ENCODE results near the gene ERICH2.

ERICH2 gene

DNA sequence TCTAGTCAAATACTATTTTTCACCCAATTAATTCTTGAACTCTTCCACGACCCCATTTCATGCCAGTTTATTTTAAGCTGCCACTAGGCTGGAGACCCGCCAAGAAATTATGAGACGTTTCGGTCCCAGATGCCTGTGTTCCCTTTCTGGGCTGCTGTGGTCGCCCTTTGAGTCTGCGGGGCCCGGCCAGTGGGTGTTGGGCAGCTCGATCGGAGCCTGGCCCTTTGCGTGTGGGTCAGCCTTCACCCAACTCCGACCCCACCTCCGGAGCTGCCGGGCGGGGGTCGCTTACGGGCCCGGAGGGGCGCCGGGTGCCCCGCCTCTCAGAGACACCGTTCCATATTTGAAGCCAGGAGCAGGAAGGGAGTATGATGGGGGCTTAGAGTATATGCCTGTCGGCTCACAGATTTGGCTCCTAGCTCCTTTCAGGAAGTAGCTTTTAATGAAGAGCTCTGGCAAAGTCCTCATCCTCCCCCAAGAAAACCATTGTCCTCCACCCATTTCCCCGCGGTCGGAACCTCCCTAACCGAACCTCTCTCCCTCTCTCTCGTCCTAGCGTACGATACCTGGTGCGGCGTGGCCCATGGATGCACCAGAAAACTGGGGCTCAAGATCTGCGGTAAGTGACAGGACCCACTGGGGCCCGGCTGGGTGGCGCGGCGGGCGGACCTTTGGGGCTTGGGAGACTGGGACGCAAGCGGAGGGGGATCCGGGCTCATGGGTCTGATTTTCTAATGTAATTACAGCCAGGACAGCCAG is 51.5 kb downstream of the ERICH2 start:
- Histone ChIP-seq H3K9me2 (replicated peaks; ENCODE audit: insufficient read depth, low read length) (no peaks in the 10 kb centered on the region), H3K4me3 (ENCODE audit: low read length) (no peak overlapping the region), H3K79me2 (ENCODE audit: low read length) (no peaks in the 10 kb centered on the region), H4K20me1 (ENCODE audit: insufficient read depth, low read length) (no peaks in the 10 kb centered on the region), H3K4me2 (ENCODE audit: low read depth, low read length) (peak overlapping the region; percentile 82; the same call in 1 of the 2 replicates), H3K27ac (ENCODE audit: low read length) (no peak overlapping the region), H2AFZ (ENCODE audit: low read length) (no peak overlapping the region), H3K4me1 (ENCODE audit: low read length) (peaks cover 16% of the 10 kb centered on the region), H3K9me3 (replicated peaks; ENCODE audit: insufficient read depth, low read length) (no peaks in the 10 kb centered on the region), H3K27me3 (replicated peaks; ENCODE audit: insufficient read depth, low read length) (peaks cover 62% of the 10 kb centered on the region), H3F3A (ENCODE audit: insufficient read depth, low read length) (no peaks in the 10 kb centered on the region), H3K9ac (ENCODE audit: low read length) (no peak overlapping the region), H3K36me3 (replicated peaks; ENCODE audit: insufficient read depth, low read length) (no peaks in the 10 kb centered on the region)
- TF ChIP-seq, protein P1, sequence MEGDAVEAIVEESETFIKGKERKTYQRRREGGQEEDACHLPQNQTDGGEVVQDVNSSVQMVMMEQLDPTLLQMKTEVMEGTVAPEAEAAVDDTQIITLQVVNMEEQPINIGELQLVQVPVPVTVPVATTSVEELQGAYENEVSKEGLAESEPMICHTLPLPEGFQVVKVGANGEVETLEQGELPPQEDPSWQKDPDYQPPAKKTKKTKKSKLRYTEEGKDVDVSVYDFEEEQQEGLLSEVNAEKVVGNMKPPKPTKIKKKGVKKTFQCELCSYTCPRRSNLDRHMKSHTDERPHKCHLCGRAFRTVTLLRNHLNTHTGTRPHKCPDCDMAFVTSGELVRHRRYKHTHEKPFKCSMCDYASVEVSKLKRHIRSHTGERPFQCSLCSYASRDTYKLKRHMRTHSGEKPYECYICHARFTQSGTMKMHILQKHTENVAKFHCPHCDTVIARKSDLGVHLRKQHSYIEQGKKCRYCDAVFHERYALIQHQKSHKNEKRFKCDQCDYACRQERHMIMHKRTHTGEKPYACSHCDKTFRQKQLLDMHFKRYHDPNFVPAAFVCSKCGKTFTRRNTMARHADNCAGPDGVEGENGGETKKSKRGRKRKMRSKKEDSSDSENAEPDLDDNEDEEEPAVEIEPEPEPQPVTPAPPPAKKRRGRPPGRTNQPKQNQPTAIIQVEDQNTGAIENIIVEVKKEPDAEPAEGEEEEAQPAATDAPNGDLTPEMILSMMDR (IDR thresholded peaks at IDR 0.05; ENCODE audit: low read length) = no peak
- no peak for TF ChIP-seq EZH2phosphoT487 (IDR thresholded peaks at IDR 0.05; ENCODE audit: low read length)
- TF ChIP-seq EZH2 (optimal IDR thresholded peaks at IDR 0.05; ENCODE audit: low read depth, low read length) = no peak
- DNase-seq = no peak

DNA sequence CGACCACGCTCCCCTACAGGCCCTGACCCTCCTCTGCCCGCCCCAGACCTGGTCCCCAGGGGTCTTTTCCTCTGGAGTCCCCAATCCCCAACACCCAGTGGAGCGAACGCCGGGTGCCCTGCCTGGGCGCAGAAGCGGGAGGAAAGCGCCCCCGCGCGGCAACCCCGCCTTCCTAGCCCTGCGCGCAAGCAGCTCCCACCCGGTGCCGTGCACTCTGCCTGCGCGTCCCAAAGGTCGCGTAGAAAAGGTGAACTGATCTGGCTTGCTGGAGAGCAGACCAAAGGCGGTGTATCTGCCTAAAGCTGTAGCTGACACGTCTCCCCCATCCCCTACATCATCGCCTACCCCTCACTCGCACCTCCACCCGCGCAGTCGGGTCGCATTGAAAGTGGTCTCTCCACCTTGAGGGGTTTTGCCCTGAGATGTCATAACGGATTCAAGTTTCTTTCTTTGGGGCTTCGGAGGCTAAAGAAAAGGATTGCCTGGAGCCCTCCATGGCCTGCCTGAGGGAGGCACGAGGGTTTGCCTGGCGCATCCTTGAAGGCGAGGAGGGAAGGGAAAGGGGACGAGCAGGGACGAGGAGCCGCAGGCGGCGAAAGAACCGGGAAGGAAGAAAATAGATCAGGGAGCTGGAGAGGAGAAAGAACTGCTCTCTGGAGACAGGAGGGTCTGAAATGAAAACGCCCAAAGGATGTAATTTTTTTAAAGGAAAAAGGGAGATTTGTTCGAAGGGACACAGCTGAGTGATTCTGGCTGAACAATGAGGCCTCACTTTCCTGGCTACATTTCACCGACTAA is 52.3 kb downstream of the ERICH2 start:
- TF ChIP-seq, protein P1 (IDR thresholded peaks at IDR 0.05; ENCODE audit: low read length) = no peak
- TF ChIP-seq EZH2phosphoT487 (IDR thresholded peaks at IDR 0.05; ENCODE audit: low read length) (no peak), EZH2 (optimal IDR thresholded peaks at IDR 0.05; ENCODE audit: low read depth, low read length) (no peak)
- no peak for DNase-seq
- Histone ChIP-seq H4K20me1 (ENCODE audit: insufficient read depth, low read length) (no peaks in the 10 kb centered on the region), H3F3A (ENCODE audit: insufficient read depth, low read length) (no peaks in the 10 kb centered on the region), H3K9ac (ENCODE audit: low read length) (no peak overlapping the region), H3K79me2 (ENCODE audit: low read length) (no peaks in the 10 kb centered on the region), H2AFZ (ENCODE audit: low read length) (no peak overlapping the region), H3K9me2 (replicated peaks; ENCODE audit: insufficient read depth, low read length) (no peaks in the 10 kb centered on the region), H3K27ac (ENCODE audit: low read length) (no peak overlapping the region), H3K4me3 (ENCODE audit: low read length) (no peak overlapping the region), H3K9me3 (replicated peaks; ENCODE audit: insufficient read depth, low read length) (no peaks in the 10 kb centered on the region), H3K27me3 (replicated peaks; ENCODE audit: insufficient read depth, low read length) (peaks cover 63% of the 10 kb centered on the region), H3K4me1 (ENCODE audit: low read length) (peaks cover 13% of the 10 kb centered on the region), H3K4me2 (ENCODE audit: low read depth, low read length) (no peak overlapping the region), H3K36me3 (replicated peaks; ENCODE audit: insufficient read depth, low read length) (no peaks in the 10 kb centered on the region)

DNA sequence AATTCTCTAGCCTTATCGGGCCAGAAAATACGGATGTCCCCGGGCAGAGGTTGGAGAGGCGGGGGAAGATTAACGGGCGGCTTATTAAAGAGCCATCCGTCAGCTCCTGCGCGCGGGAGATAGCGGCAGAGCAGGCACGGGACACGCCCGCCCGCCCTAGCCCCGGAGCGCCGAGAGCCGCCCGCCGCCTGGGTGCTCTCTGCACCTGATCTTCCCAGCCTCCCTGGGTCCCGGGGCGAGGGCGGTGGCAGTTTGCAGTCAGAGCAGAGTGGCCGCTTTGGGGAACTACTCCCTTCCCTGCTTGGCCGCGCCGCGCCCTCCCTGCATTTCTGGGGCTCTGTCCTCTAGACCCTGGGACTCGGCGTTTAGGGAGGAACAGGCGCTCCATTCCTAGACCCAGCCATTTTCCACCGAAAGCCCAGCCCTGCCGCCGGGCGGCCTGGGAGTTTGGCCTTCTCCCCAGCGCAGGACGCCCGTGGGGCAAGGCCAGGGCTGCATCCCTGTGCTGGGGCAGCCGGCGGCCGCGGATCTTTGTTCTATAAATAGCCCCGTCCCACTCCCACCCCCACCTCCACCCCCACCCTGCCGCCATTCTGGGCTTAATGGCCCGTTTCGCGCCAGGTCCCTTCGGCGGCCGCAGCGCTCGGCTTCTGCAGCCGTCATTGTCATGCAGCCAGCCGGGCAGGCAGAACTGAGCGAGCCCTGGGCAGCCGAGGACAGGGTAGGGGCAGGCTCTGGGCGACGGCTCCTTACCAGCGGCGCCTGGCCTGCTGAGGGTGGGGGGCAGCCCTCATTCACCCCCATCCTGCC is 53.1 kb downstream of the ERICH2 start:
- H3F3A ChIP-seq (ENCODE audit: insufficient read depth, low read length) = no peaks in the 10 kb centered on the region
- H3K9me2 ChIP-seq (replicated peaks; ENCODE audit: insufficient read depth, low read length) = no peaks in the 10 kb centered on the region
- no peaks in the 10 kb centered on the region for H3K36me3 ChIP-seq (replicated peaks; ENCODE audit: insufficient read depth, low read length)
- no peak overlapping the region for H3K27ac ChIP-seq (ENCODE audit: low read length)
- no peak overlapping the region for H2AFZ ChIP-seq (ENCODE audit: low read length)
- no peaks in the 10 kb centered on the region for H3K9me3 ChIP-seq (replicated peaks; ENCODE audit: insufficient read depth, low read length)
- peaks cover 59% of the 10 kb centered on the region for H3K27me3 ChIP-seq (replicated peaks; ENCODE audit: insufficient read depth, low read length)
- H3K4me1 ChIP-seq (ENCODE audit: low read length) = peaks cover 11% of the 10 kb centered on the region
- no peak overlapping the region for H3K4me3 ChIP-seq (ENCODE audit: low read length)
- DNase-seq = no peak
- TF ChIP-seq EZH2 (optimal IDR thresholded peaks at IDR 0.05; ENCODE audit: low read depth, low read length) (no peak), EZH2phosphoT487 (IDR thresholded peaks at IDR 0.05; ENCODE audit: low read length) (no peak)
- TF ChIP-seq, protein P1 (IDR thresholded peaks at IDR 0.05; ENCODE audit: low read length) = no peak
- H4K20me1 ChIP-seq (ENCODE audit: insufficient read depth, low read length) = no peaks in the 10 kb centered on the region
- no peak overlapping the region for H3K9ac ChIP-seq (ENCODE audit: low read length)
- no peak overlapping the region for H3K4me2 ChIP-seq (ENCODE audit: low read depth, low read length)
- no peaks in the 10 kb centered on the region for H3K79me2 ChIP-seq (ENCODE audit: low read length)
